DND-41 (cell line): ENCODE measurements around the gene S100A14.

Experiments used
- EZH2 ChIP-seq: IDR thresholded peaks from 3 replicates; pipeline ENCODE4 v1.6.1; 2012; ENCODE audit warnings: borderline replicate concordance, low read depth, mild to moderate bottlenecking, moderate library complexity, low read length, inconsistent platforms; ENCODE audit not compliant: severe bottlenecking
- TF ChIP-seq, protein P1 (sequence below): IDR thresholded peaks from 2 replicates; pipeline ENCODE4 v1.5.1; 2012; ENCODE audit warnings: borderline replicate concordance, low read length, moderate library complexity, mild to moderate bottlenecking; ENCODE audit not compliant: poor library complexity, severe bottlenecking; ENCODE audit errors: extremely low read depth

GRCh38 chr1:153633754-153634665, 17.9 kb upstream of the S100A14 start, which contains the start of gene CHTOP:
- TF ChIP-seq, protein P1, sequence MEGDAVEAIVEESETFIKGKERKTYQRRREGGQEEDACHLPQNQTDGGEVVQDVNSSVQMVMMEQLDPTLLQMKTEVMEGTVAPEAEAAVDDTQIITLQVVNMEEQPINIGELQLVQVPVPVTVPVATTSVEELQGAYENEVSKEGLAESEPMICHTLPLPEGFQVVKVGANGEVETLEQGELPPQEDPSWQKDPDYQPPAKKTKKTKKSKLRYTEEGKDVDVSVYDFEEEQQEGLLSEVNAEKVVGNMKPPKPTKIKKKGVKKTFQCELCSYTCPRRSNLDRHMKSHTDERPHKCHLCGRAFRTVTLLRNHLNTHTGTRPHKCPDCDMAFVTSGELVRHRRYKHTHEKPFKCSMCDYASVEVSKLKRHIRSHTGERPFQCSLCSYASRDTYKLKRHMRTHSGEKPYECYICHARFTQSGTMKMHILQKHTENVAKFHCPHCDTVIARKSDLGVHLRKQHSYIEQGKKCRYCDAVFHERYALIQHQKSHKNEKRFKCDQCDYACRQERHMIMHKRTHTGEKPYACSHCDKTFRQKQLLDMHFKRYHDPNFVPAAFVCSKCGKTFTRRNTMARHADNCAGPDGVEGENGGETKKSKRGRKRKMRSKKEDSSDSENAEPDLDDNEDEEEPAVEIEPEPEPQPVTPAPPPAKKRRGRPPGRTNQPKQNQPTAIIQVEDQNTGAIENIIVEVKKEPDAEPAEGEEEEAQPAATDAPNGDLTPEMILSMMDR = no peak
- no peak for TF ChIP-seq EZH2
